ENCODE results near the gene RNF222. TPM values are rescaled to one million over a fixed set of nuclear protein-coding genes. Genes with fewer than 3 reads are reported as not detected.

The RNF222 gene
- polyA plus RNA-seq, 5 donors, result 0.05 to 0.07 (median 0.06) TPM; not detected in 1

DNA sequence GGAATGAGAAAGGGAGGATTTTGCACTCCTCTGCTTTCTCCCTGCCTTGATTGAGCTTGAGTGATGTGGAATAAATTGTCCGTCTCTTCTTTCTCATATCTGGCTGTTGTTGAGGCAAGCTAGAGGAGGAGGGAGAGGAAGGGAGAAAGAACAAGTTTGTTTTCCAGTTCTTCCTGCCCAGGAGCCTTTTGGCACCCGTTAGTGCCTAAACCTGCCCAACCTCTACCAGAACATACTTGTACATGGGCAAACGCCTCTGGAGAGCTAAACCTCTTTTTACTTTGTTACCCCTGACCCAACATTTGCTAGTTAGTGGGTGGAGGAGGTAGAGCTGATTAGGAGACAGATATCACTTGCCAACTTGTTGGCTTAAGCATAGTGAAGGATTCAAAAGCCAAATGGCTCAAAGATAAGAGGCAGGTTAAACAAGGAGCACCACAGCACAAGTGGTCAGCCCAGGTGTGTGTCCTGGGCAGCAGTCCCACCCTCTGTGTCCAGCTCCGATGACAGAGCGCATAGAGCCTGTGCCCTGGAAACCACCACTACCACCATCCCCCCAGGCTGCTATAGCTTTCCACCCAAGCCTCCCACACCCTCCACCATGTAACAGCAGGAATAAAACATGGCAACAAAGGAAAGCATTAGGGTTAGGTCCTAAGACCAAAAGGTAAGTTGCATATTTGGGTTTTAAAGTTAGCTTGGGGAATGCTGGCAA is 51.5 kb downstream of the RNF222 start:
- no peak for DNase-seq

DNA sequence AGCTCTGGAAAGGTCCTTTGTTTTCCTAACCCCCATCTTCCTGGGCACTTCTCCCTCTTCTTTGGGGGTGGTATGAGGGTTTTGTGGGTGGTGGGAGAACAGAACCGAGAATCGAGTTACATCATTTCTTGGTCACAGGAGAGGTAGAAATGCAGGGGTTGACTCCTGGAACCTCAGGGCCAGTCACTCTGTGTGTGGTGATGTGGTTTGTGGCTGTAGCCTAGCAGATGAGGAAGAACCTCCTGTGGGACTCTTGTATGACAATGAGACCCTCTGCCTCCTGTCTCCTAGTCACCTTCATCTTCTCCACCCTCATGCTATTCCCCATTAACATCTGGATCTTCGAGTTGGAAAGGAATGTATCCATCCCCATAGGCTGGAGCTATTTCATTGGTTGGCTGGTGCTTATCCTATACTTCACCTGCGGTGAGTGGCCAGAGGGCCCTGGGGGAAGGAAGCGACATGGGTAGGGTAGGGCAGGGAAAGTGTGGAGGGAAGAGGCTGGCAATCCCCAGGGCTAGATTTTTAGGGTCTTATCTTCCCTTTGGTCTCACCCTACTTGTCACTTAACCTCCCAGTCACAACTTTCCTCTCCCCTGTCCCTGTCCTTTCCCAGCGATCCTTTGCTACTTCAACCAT is 52.5 kb downstream of the RNF222 start:
- no peak for DNase-seq

DNA sequence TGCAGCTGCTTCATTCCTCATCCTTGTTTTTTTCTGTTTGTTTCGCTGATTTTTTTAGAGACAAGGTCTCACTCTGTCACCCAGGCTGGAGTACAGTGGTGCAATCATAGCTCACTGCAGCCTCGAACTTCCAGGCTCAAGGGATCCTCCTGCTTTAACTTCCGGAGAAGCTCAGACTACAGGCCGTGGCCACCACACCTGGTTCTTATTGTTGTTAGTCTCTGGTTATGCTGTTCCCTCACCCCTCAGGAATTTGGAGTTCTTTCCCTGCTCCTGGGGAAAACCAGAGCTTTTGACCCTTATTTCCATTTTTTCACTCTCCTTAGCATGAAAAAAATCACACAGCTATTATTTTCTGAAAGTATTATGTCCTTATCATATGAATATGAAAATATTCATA is 56.2 kb downstream of the RNF222 start:
- DNase-seq, result no peak

Other genes with a start within 250 kb of the RNF222 start
- gene PER1, start 245.4 kb downstream of the RNF222 start, polyA plus RNA-seq (ENCODE audit: insufficient read depth in 1 of 5, insufficient read length in 5 of 5, low replicate concordance in 1 of 5), result 10 to 100 TPM; 23.0 to 61.4 (median 37.7) TPM
- 100 to 1,000 TPM in 3 of 5 donors, 10 to 100 TPM in 2; 82.8 to 114 (median 104) TPM for gene VAMP2, start 234.9 kb downstream of the RNF222 start, polyA plus RNA-seq (ENCODE audit: insufficient read depth in 1 of 5, insufficient read length in 5 of 5, low replicate concordance in 1 of 5)
- 10 to 100 TPM; 15.7 to 22.5 (median 20.1) TPM for gene TMEM107, start 221.4 kb downstream of the RNF222 start, polyA plus RNA-seq (ENCODE audit: insufficient read depth in 1 of 5, insufficient read length in 5 of 5, low replicate concordance in 1 of 5)
- gene BORCS6, start 207.6 kb downstream of the RNF222 start, polyA plus RNA-seq (ENCODE audit: insufficient read depth in 1 of 5, insufficient read length in 5 of 5, low replicate concordance in 1 of 5), result 1 to 10 TPM; 2.4 to 4.9 (median 3.0) TPM
- 10 to 100 TPM; 25.4 to 47.8 (median 35.6) TPM for gene AURKB, start 187.3 kb downstream of the RNF222 start, polyA plus RNA-seq (ENCODE audit: insufficient read depth in 1 of 5, insufficient read length in 5 of 5, low replicate concordance in 1 of 5)
- 10 to 100 TPM; 22.9 to 39.4 (median 29.5) TPM for gene CTC1, start 149.8 kb downstream of the RNF222 start, polyA plus RNA-seq (ENCODE audit: insufficient read depth in 1 of 5, insufficient read length in 5 of 5, low replicate concordance in 1 of 5)
- gene PFAS, start 148.5 kb downstream of the RNF222 start, polyA plus RNA-seq (ENCODE audit: insufficient read depth in 1 of 5, insufficient read length in 5 of 5, low replicate concordance in 1 of 5), result 10 to 100 TPM; 27.5 to 44.1 (median 37.1) TPM
- gene RANGRF, start 109.2 kb downstream of the RNF222 start, polyA plus RNA-seq (ENCODE audit: insufficient read depth in 1 of 5, insufficient read length in 5 of 5, low replicate concordance in 1 of 5), result 10 to 100 TPM; 21.1 to 34.5 (median 28.4) TPM
- gene SLC25A35, start 102.4 kb downstream of the RNF222 start, polyA plus RNA-seq (ENCODE audit: insufficient read depth in 1 of 5, insufficient read length in 5 of 5, low replicate concordance in 1 of 5), result 1 to 10 TPM; 2.7 to 4.6 (median 3.6) TPM
- gene ARHGEF15, start 87.6 kb downstream of the RNF222 start, polyA plus RNA-seq (ENCODE audit: insufficient read depth in 1 of 5, insufficient read length in 5 of 5, low replicate concordance in 1 of 5), result 10 to 100 TPM; 28.7 to 45.2 (median 34.9) TPM
- not detected for gene ODF4, start 58.0 kb downstream of the RNF222 start, polyA plus RNA-seq (ENCODE audit: insufficient read depth in 1 of 5, insufficient read length in 5 of 5, low replicate concordance in 1 of 5)
- 1,000 to 10,000 TPM; 3,093 to 4,232 (median 3,272) TPM for gene RPL26, start 14.6 kb downstream of the RNF222 start, polyA plus RNA-seq (ENCODE audit: insufficient read depth in 1 of 5, insufficient read length in 5 of 5, low replicate concordance in 1 of 5)
- 10 to 100 TPM; 58.3 to 85.4 (median 73.4) TPM for gene NDEL1, start 38.1 kb upstream of the RNF222 start, polyA plus RNA-seq (ENCODE audit: insufficient read depth in 1 of 5, insufficient read length in 5 of 5, low replicate concordance in 1 of 5)
- gene MYH10, start 232.9 kb upstream of the RNF222 start, polyA plus RNA-seq (ENCODE audit: insufficient read depth in 1 of 5, insufficient read length in 5 of 5, low replicate concordance in 1 of 5), result 100 to 1,000 TPM; 138 to 176 (median 152) TPM